Measurements from ENCODE around the gene LHFPL6. TPM values are rescaled to one million over a fixed set of nuclear protein-coding genes. Genes with fewer than 3 reads are reported as not detected.

Gene LHFPL6
- total and polyA plus RNA-seq, 9 of the 15 experiments (the other 6 are each of a cell fraction or from before 2014, with no cell fraction given): 0.18 TPM; not detected in 8

GRCh38 chr13:39577838-39578491 is 25.0 kb downstream of the LHFPL6 start:
- H3K9ac ChIP-seq (ENCODE audit: insufficient read depth in 1 of 2, low read depth in 2 of 2, low read length in 2 of 2): no peak overlapping the region
- ATAC-seq (no peak), DNase-seq (ENCODE audit: extremely low read depth in 1 of 4, low spot score in 3 of 4) (no peak), FAIRE-seq (no peak)
- no peak overlapping the region for H3K4me2 ChIP-seq (ENCODE audit: insufficient read depth, low read length)
- no peak overlapping the region for H2AFZ ChIP-seq (ENCODE audit: low read depth, low read length)
- H3K79me2 ChIP-seq (ENCODE audit: control insufficient read depth, insufficient read depth, low read length): no peaks in the 10 kb centered on the region
- no TSS peak for BruUV-seq (replicated peaks)
- H3K27ac ChIP-seq (ENCODE audit: extremely low read depth, low read depth, low read length): no peak overlapping the region
- TF ChIP-seq, protein P1, sequence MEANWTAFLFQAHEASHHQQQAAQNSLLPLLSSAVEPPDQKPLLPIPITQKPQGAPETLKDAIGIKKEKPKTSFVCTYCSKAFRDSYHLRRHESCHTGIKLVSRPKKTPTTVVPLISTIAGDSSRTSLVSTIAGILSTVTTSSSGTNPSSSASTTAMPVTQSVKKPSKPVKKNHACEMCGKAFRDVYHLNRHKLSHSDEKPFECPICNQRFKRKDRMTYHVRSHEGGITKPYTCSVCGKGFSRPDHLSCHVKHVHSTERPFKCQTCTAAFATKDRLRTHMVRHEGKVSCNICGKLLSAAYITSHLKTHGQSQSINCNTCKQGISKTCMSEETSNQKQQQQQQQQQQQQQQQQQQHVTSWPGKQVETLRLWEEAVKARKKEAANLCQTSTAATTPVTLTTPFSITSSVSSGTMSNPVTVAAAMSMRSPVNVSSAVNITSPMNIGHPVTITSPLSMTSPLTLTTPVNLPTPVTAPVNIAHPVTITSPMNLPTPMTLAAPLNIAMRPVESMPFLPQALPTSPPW (CRISPR knock-in tag; IDR thresholded peaks at IDR 0.05): no peak
- TF ChIP-seq NFIX (CRISPR knock-in tag; IDR thresholded peaks at IDR 0.05; ENCODE audit: low read depth) (peak; percentile 82), FOXJ2 (tag; IDR thresholded peaks at IDR 0.05) (no peak), NFIC (IDR thresholded peaks at IDR 0.05) (peak; percentile 91)
- H3K4me3 ChIP-seq: no peak overlapping the region
- intact Hi-C loops (cut with micrococcal nuclease): no loop called here
- in situ Hi-C loops (cut with MboI): no loop called here
- no peaks in the 10 kb centered on the region for H3K9me1 ChIP-seq (ENCODE audit: control insufficient read depth, insufficient read depth, low read length)
- H3K36me3 ChIP-seq (ENCODE audit: control insufficient read depth, insufficient read depth, low read length): no peaks in the 10 kb centered on the region
- H3K27me3 ChIP-seq (ENCODE audit: control insufficient read depth in 2 of 2, insufficient read depth in 2 of 2, low read length in 2 of 2): no peaks in the 10 kb centered on the region
- H3K9me3 ChIP-seq (replicated peaks; ENCODE audit: control insufficient read depth, insufficient read depth, low read depth, low read length): no peaks in the 10 kb centered on the region
- ChIA-PET POLR2A (no interaction called here), CTCF (ENCODE audit: low intra/inter-chr PET ratio) (no interaction called here)
- H4K20me1 ChIP-seq (replicated peaks; ENCODE audit: control insufficient read depth, insufficient read depth, low read length): no peaks in the 10 kb centered on the region
- H3K4me1 ChIP-seq (replicated peaks in 1 of 2; ENCODE audit: control insufficient read depth in 2 of 2, insufficient read depth in 2 of 2, low read length in 2 of 2): no peaks in the 10 kb centered on the region
- 0% methylated on average over 4 of the region's 5 CpGs for WGBS (ENCODE audit: insufficient coverage, low coverage, missing lambda C conversion rate)
